Left ventricle myocardium inferior (tissue), 1 donor: ENCODE results near the gene MAML3. TPM values are rescaled to one million over a fixed set of nuclear protein-coding genes. Genes with fewer than 3 reads are reported as not detected.

Source experiments
- DNase-seq: peaks from one replicate; pipeline ENCODE4 v3.0.0-alpha.2; 2020
- H3K27ac ChIP-seq: fragments of 200-600 bp; replicated peaks from 2 replicates; pipeline ENCODE4 v1.8.0; 2021
- H3K27me3 ChIP-seq: fragments of 200-600 bp; 2 replicates; pipeline ENCODE4 v1.8.0; 2021; ENCODE audit warnings: low read depth
- H3K36me3 ChIP-seq: fragments of 200-600 bp; 2 replicates; pipeline ENCODE4 v1.8.0; 2021
- H3K4me1 ChIP-seq: fragments of 200-600 bp; 2 replicates; pipeline ENCODE4 v1.8.0; 2021
- H3K4me3 ChIP-seq: fragments of 200-600 bp; 2 replicates; pipeline ENCODE4 v1.8.0; 2021; ENCODE audit warnings: mild to moderate bottlenecking, moderate library complexity
- H3K9me3 ChIP-seq: fragments of 200-600 bp; replicated peaks from 2 replicates; pipeline ENCODE4 v1.8.0; 2021
- CTCF ChIP-seq: fragments of 200-600 bp; IDR thresholded peaks from 2 replicates; pipeline ENCODE4 v1.8.0; 2021; ENCODE audit warnings: antibody characterized with exemption, mild to moderate bottlenecking, borderline replicate concordance
- intact Hi-C: fragments of 100-400 bp; cut with micrococcal nuclease; formaldehyde crosslinking; loops from one replicate; pipeline ENCODE4 v1.11.0; 2022
- total RNA-seq: library from RNA; stranded (reverse); fragmentation: NEBNext Ultra II Directional; extraction: Animal tissue kit (Norgen Biotek cat#: 25700); gene quantifications from one replicate; pipeline ENCODE4 v1.2.1, GENCODE V29; 2021
- donor health status: DM: no; HTN: yes; CAD: no; lungs with severe emphysema.

Gene MAML3
- total RNA-seq, 1 donor from 2014 or later = 2.6 TPM

GRCh38 chr4:139898293-139898692 is 255.7 kb downstream of the MAML3 start:
- no peaks in the 10 kb centered on the region for H3K36me3 ChIP-seq
- no peaks in the 10 kb centered on the region for H3K9me3 ChIP-seq
- intact Hi-C loops = no loop called here
- TF ChIP-seq CTCF = no peak
- no peaks in the 10 kb centered on the region for H3K27me3 ChIP-seq
- DNase-seq = no peak
- H3K27ac ChIP-seq = no peak overlapping the region
- peaks cover 20% of the 10 kb centered on the region for H3K4me1 ChIP-seq
- no peak overlapping the region for H3K4me3 ChIP-seq

GRCh38 chr4:139896091-139896604 is 257.8 kb downstream of the MAML3 start:
- no peak for DNase-seq
- Histone ChIP-seq H3K36me3 (no peaks in the 10 kb centered on the region), H3K4me1 (peaks cover 5% of the 10 kb centered on the region), H3K4me3 (no peak overlapping the region), H3K9me3 (no peaks in the 10 kb centered on the region), H3K27me3 (no peaks in the 10 kb centered on the region), H3K27ac (no peak overlapping the region)
- TF ChIP-seq CTCF = no peak
- intact Hi-C loops = no loop called here

GRCh38 chr4:139893801-139894200 is 260.2 kb downstream of the MAML3 start:
- intact Hi-C loops = no loop called here
- TF ChIP-seq CTCF = no peak

GRCh38 chr4:139892973-139893736 is 260.8 kb downstream of the MAML3 start:
- intact Hi-C loops = no loop called here
- Histone ChIP-seq H3K27ac (no peak overlapping the region), H3K27me3 (no peaks in the 10 kb centered on the region), H3K9me3 (no peaks in the 10 kb centered on the region), H3K4me3 (no peak overlapping the region), H3K36me3 (no peaks in the 10 kb centered on the region), H3K4me1 (peaks cover 3% of the 10 kb centered on the region)
- TF ChIP-seq CTCF = no peak
- no peak for DNase-seq

More at GRCh38 chr4:139893801-139894200, 260.2 kb downstream of the MAML3 start:
- no peak overlapping the region for H3K4me3 ChIP-seq
- DNase-seq = no peak
- H3K36me3 ChIP-seq = no peaks in the 10 kb centered on the region
- H3K9me3 ChIP-seq = no peaks in the 10 kb centered on the region
- no peaks in the 10 kb centered on the region for H3K27me3 ChIP-seq
- H3K27ac ChIP-seq = no peak overlapping the region
- H3K4me1 ChIP-seq = no peaks in the 10 kb centered on the region

- TF ChIP-seq CTCF = no peak
- intact Hi-C loops = no loop called here
- no peak for DNase-seq
- no peaks in the 10 kb centered on the region for H3K27me3 ChIP-seq
- H3K4me3 ChIP-seq = no peak overlapping the region
- no peaks in the 10 kb centered on the region for H3K9me3 ChIP-seq
- peaks cover 10% of the 10 kb centered on the region for H3K4me1 ChIP-seq
- H3K27ac ChIP-seq = no peak overlapping the region
- H3K36me3 ChIP-seq = no peaks in the 10 kb centered on the region
These were observed 263.2 kb downstream of the MAML3 start for GRCh38 chr4:139890816-139891215.
